Activated CD8-positive, alpha-beta T cell treated with anti-CD3 and anti-CD28 coated beads, Interleukin-2, amount 10 ng/mL, durations not matched to agents 7 days and 5 days (primary cell): ENCODE results near the gene VAV2. TPM values are rescaled to one million over a fixed set of nuclear protein-coding genes. Genes with fewer than 3 reads are reported as not detected.

ENCODE experiments used
- ATAC-seq: fragments of 150-1000 bp; cut with Tn5 transposase; one replicate; pipeline ENCODE4 v1.10.0; 2021; ENCODE audit warnings: moderate library complexity
- CTCF ChIA-PET: fragments of 350-600 bp; sonication (Branson Sonifier 250); formaldehyde crosslinking; loops from one replicate; lab custom pipeline; 2021; ENCODE audit warnings: antibody characterized with exemption; lab: Charles Lee
- POLR2A ChIA-PET: fragments of 350-600 bp; sonication (Branson Sonifier 250); formaldehyde crosslinking; loops from one replicate; lab custom pipeline; 2021; ENCODE audit warnings: antibody characterized with exemption; lab: Charles Lee
- DNase-seq: peaks from one replicate; pipeline ENCODE4 v3.0.0-alpha.2; 2020
- H3K27ac Mint-ChIP-seq: one replicate; pipeline ENCODE4 v1.8.0; 2021; ENCODE audit warnings: mild to moderate bottlenecking, mixed read lengths
- H3K27me3 Mint-ChIP-seq: one replicate; pipeline ENCODE4 v1.8.0; 2021; ENCODE audit warnings: low read depth, mixed read lengths
- H3K36me3 Mint-ChIP-seq: one replicate; pipeline ENCODE4 v1.8.0; 2021; ENCODE audit warnings: low read depth, mixed read lengths
- H3K4me1 Mint-ChIP-seq: one replicate; pipeline ENCODE4 v1.8.0; 2021; ENCODE audit warnings: low read depth, mixed read lengths
- H3K4me3 Mint-ChIP-seq: one replicate; pipeline ENCODE4 v1.8.0; 2021; ENCODE audit warnings: mild to moderate bottlenecking, mixed read lengths
- H3K9me3 Mint-ChIP-seq: one replicate; pipeline ENCODE4 v1.8.0; 2022; ENCODE audit warnings: mixed read lengths; ENCODE audit not compliant: insufficient read depth
- total RNA-seq, 2 experiments: library from RNA; stranded (reverse); gene quantifications; one replicate each; pipeline ENCODE4 v1.2.3, GENCODE V29; 2021

VAV2 gene
- total RNA-seq, 2 experiments from 2014 or later: 10.1 to 10.3 TPM

DNA sequence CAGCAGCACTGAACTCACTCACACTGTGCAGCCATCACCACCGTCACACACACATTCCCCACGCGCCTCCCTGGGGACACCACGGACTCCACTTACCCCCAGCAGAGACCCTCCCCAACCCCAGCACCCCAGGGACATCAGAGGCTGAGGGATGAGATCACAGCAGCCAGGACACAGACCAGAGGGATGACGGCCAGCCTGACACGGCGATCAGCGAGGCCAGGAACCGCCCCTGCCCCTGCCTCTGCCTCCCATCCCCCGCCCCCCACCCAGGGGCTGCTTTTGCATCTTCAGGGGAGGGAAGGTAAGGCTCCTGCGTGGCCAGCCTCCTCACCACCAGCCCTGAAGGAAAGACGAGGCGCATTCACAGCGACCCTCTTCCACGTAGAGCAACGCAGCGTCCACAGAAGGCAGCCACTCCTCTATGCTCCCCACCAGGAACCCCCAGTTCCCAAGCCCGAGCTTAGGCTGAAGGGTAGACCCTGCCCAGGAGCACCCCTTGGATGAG lies 104.5 kb downstream of the VAV2 start:
- DNase-seq (no peak), ATAC-seq (no peak)
- ChIA-PET POLR2A (no interaction called here), CTCF (no interaction called here)
- no peak overlapping the region for H3K27ac Mint-ChIP-seq
- no peaks in the 10 kb centered on the region for H3K27me3 Mint-ChIP-seq
- no peak overlapping the region for H3K4me3 Mint-ChIP-seq
- no peaks in the 10 kb centered on the region for H3K36me3 Mint-ChIP-seq
- H3K4me1 Mint-ChIP-seq: no peaks in the 10 kb centered on the region
- H3K9me3 Mint-ChIP-seq: no peaks in the 10 kb centered on the region

DNA sequence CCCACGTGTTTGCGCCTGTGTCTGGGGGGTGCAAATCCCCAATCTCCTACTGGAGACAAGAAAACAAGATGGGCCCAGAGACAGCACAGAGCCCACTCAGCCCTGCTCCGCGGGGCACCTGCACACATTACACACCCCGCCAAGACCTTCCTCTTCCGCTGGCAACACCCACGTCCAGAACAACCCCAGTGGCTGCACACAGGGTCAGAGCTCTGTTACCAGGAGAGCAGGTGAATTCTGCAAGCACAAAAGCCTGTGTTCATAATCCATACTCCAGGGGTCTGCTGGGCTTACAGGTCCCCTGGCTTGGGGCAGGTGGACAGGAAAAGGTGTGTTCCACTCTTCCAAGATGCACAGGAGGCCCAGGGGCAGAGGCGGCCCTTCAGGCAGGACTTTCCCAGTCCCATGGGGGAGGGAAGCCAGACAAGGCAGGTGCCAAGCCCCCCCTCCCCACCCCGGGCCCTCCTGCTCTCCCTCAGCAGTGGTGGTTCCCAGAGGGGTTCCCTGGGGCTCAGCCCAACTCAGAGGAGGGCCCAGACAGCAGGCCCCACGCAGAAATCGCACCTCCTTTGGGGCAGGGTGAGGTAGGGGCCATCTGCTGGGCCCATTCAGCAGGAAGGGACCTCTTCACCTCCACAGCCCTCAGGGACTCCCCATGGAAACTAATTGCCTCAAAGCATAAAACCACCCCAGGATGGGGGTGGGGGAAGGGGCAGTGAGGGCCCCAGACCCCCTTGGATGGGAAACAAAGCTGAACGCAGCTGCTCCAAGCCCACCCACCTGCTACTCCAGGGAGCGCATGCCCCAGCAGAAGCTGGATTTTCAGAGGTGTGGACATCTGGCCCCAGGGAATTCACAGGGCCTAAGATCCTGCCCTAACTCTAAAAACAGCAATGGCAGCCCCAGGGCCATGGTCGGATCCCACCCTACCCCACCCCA lies 105.3 kb downstream of the VAV2 start:
- H3K9me3 Mint-ChIP-seq: no peaks in the 10 kb centered on the region
- H3K27me3 Mint-ChIP-seq: no peaks in the 10 kb centered on the region
- no peaks in the 10 kb centered on the region for H3K36me3 Mint-ChIP-seq
- ChIA-PET CTCF (no interaction called here), POLR2A (no interaction called here)
- H3K27ac Mint-ChIP-seq: no peak overlapping the region
- H3K4me3 Mint-ChIP-seq: no peak overlapping the region
- H3K4me1 Mint-ChIP-seq: no peaks in the 10 kb centered on the region
- DNase-seq (no peak), ATAC-seq (no peak)

DNA sequence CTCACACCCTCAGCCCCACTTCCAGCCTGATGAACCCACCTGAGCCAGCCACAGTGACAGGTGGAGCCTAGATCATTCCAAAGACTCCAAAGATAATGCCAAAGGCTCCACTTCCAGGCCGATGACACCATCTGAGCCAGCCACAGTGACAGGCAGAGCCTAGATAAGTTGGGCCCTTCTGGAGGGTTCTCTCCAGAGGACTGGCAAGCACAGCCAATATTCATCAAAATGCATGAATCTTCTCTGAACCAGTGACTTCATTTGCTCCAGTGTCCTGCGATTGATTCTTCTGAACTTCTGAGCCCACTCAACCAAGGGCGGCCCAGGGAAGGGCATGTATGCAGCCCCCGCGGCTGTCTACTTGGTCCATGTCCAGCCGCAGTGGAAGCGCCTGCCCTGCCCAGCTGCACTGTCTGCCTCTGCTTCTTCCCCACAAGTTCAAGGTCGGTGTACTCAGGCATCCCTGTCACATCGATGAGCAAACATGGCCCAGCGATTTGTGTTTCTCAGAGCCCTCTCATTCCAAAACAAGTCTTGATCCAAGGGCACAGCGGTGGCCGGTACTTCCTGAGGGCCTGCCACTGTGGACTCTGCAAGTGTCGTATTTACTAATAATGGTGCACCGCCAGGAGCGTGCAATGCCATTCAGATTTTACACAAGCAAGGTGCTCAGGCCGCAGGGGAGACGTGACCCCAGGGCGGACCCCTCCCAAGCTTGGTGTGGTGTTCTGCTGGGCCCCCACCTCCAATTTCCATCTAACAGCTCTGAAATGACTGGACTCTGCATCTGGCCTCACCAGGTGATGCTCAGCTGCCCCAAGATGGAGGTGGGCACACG lies 107.0 kb downstream of the VAV2 start:
- ChIA-PET POLR2A (interaction anchor here (1.0 kb wide), 1 partner anchor 12 kb away, joined by 3 read pairs; no protein-coding TSS in a partner anchor), CTCF (no interaction called here)
- DNase-seq: no peak
- H3K4me1 Mint-ChIP-seq: no peaks in the 10 kb centered on the region
- no peak for ATAC-seq
- no peaks in the 10 kb centered on the region for H3K9me3 Mint-ChIP-seq
- H3K27me3 Mint-ChIP-seq: no peaks in the 10 kb centered on the region
- H3K27ac Mint-ChIP-seq: no peak overlapping the region
- H3K4me3 Mint-ChIP-seq: no peak overlapping the region
- H3K36me3 Mint-ChIP-seq: no peaks in the 10 kb centered on the region

DNA sequence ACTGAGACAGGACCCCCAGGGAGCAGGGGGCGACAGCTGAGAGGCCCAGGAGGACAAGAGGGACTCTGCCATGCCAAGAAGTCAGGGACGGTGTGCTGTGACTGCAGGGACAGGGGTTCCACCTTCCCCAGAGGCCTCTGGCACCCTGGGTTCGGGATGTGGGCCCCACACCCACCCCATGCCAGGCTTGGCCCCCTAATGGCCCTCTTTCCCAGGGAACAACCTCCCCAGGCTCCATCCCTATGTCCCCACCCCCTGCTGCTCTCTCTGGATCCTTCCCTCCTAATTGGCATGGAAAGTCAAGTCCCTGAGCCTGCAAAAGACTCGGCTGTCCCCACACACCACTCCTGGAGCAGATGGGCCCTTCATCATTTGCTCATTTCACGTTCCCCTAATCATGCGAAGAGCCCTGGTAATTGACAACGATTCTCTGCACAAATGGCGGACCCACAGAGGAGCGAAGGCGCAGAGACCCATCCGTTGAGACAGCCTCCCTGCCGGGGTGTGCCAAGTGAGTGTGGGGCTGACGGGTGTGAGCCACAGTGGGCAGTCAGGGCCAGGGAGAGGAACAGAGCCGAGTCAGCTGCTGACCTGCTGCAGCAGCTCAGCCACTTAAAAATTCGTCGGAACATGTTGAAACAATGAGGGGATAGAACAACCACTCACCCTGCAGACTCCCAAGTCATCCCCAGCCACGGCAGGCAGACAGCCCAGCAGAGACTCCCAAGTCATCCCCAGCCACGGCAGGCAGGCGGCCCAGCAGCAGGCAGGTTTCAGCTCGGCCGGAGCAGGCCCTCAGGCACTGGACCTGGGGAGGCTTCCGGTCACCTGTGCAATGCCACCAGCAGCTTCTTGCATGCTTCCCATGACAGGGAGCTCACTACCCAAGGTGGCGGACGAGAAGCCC lies 109.0 kb downstream of the VAV2 start:
- H3K27ac Mint-ChIP-seq: no peak overlapping the region
- no peaks in the 10 kb centered on the region for H3K36me3 Mint-ChIP-seq
- CTCF ChIA-PET: no interaction called here
- DNase-seq (no peak), ATAC-seq (no peak)
- H3K27me3 Mint-ChIP-seq: no peaks in the 10 kb centered on the region
- H3K4me3 Mint-ChIP-seq: no peak overlapping the region
- POLR2A ChIA-PET: no interaction called here
- no peaks in the 10 kb centered on the region for H3K9me3 Mint-ChIP-seq
- H3K4me1 Mint-ChIP-seq: no peaks in the 10 kb centered on the region

DNA sequence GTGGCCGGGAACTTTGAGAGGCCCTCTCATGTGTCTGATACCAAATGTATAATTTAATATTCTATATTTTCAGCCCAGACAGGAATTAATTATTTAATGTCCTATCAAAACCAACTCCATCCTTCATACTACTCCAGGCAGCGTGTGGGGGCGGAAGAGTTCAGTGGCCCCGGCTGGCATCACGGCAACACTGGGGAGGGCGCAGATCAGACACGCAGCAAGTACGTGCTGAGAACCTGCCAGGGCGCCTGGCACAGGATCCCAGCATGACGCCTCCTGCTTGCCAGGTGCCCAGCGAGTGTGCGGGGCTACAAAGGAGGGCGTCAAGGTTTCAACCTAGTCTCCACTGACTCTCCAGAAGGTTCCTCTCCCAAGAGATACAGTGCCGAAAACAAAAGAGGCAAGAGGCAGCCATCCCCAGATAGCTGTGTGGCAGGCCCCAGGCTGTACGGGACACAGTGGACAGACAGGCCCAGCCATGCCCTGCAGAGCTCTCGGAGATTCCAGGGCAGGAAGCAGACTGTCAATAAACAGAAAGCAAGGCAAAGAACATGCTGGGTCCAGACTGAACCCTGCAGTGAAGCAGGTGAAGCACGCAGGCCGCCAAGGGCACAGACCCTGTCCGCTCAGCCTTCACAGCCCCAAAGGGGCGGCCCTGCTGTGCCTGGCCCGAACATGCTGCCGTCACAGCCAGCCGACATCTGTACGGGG lies 110.3 kb downstream of the VAV2 start:
- no peaks in the 10 kb centered on the region for H3K9me3 Mint-ChIP-seq
- ATAC-seq: no peak
- H3K27ac Mint-ChIP-seq: no peak overlapping the region
- ChIA-PET POLR2A (no interaction called here), CTCF (no interaction called here)
- no peak for DNase-seq
- H3K36me3 Mint-ChIP-seq: no peaks in the 10 kb centered on the region
- H3K4me3 Mint-ChIP-seq: no peak overlapping the region
- no peaks in the 10 kb centered on the region for H3K4me1 Mint-ChIP-seq
- H3K27me3 Mint-ChIP-seq: no peaks in the 10 kb centered on the region

DNA sequence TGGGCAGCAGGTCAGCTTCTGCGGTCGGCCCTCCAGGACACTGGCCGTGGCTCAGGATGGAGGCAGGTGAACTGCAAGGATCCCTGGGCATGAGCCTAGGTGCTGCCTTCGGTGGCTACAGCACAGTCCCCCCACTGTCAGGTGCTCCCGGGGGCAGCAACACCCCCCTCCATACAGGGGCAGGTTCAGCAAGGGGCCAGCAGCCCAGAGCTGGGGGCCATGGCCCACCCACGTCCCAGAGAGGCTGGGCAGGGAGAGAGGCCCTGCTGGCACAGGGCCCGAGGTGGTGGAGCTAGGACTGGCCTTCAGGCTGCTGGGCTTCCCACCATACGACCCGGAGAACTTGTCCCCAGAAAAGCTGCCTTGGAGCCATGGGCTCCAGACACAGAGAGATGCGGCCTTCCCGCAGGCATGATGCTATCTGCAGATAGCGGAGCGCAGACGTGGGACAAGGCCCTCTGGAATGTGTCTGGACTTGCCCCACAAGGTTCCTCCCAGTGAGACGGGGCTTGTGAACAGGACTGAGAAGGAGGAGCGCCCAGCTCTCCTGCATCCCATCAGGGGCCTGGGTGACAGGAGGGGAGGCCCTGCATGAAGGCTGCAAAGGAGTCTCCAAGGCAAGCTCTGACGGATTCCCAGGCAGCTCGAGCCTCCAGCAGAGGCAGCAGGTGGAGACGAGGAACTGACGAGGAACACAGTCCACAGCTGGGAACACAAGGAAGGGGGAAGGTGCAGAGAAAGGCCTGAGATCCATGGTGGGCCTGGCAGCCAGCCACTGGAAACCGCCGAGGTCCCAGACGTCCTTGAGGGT lies 111.1 kb downstream of the VAV2 start:
- no peaks in the 10 kb centered on the region for H3K4me1 Mint-ChIP-seq

DNA sequence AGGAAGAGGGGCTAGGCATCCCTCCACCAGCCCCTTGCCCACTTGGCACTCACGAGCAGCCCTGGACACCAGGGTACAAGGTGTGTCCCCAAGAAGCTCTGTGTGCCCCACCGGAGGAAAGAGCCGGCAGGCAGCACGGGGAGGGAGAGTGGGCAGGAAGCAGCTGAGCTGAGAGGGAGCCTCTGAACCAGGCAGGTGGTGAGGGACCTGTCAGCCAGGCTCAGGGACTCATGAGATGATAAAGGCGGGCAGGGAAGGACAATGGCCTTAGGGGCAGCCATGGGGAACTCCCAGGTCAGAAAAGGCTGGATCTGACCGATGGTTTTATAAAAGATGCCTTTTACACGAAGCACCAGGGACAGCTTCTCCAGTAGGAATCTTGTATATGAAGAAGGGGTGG lies 112.0 kb downstream of the VAV2 start:
- Mint-ChIP-seq H3K9me3 (no peaks in the 10 kb centered on the region), H3K36me3 (no peaks in the 10 kb centered on the region), H3K4me3 (no peak overlapping the region), H3K27ac (no peak overlapping the region), H3K27me3 (no peaks in the 10 kb centered on the region), H3K4me1 (no peaks in the 10 kb centered on the region)
- ChIA-PET POLR2A (no interaction called here), CTCF (no interaction called here)
- ATAC-seq (no peak), DNase-seq (no peak)

More for the DNA sequence above, 111.1 kb downstream of the VAV2 start:
- H3K27me3 Mint-ChIP-seq: no peaks in the 10 kb centered on the region
- DNase-seq (no peak), ATAC-seq (no peak)
- no peak overlapping the region for H3K27ac Mint-ChIP-seq
- H3K36me3 Mint-ChIP-seq: no peaks in the 10 kb centered on the region
- no peak overlapping the region for H3K4me3 Mint-ChIP-seq
- CTCF ChIA-PET: no interaction called here
- H3K9me3 Mint-ChIP-seq: no peaks in the 10 kb centered on the region
- POLR2A ChIA-PET: no interaction called here

DNA sequence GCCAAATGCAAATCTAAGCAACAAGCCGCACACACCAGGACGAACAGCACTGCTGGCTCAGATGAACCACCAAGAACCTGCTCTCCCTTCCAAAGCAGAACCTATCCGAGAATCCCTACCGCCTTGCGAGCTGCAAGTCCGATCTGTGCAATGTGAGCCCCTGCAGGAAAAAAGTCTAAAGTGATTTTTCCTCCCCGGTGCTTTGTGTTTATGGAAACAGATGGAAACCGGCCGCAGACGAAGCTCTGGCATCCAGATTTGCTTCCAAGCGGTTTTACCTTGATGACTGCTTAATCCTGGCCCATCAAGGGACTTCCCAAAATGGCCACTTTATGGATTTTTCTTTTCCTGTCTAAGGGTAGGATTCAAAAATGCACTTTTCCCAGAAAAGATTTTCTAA lies 112.5 kb downstream of the VAV2 start:
- no peaks in the 10 kb centered on the region for H3K36me3 Mint-ChIP-seq
- no peaks in the 10 kb centered on the region for H3K27me3 Mint-ChIP-seq
- no peaks in the 10 kb centered on the region for H3K9me3 Mint-ChIP-seq
- ATAC-seq (no peak), DNase-seq (no peak)
- H3K4me1 Mint-ChIP-seq: no peaks in the 10 kb centered on the region
- H3K27ac Mint-ChIP-seq: no peak overlapping the region
- CTCF ChIA-PET: no interaction called here
- POLR2A ChIA-PET: no interaction called here
- no peak overlapping the region for H3K4me3 Mint-ChIP-seq

DNA sequence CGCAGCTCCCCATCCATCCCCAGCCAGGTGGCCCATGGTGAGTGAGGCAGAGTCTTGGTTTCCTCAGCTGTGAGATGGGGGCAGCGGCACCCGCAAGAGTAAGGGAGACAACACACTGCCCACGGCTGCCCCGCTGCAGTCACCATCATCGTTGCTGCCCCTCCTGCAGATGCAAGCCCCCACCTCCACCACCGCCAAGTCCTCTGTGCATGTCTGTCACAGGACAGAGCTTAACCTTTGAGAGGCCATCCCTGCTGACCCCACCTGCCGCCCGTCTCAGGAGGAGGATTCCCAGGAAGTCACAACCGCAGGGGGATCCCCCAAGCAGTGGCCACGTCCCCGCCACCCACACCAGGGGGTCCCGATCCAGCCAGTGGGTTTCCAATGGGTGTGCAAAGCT lies 113.7 kb downstream of the VAV2 start:
- no peak overlapping the region for H3K4me3 Mint-ChIP-seq
- DNase-seq (no peak), ATAC-seq (no peak)
- no peak overlapping the region for H3K27ac Mint-ChIP-seq
- H3K9me3 Mint-ChIP-seq: no peaks in the 10 kb centered on the region
- ChIA-PET CTCF (no interaction called here), POLR2A (no interaction called here)
- no peaks in the 10 kb centered on the region for H3K4me1 Mint-ChIP-seq
- H3K36me3 Mint-ChIP-seq: no peaks in the 10 kb centered on the region
- no peaks in the 10 kb centered on the region for H3K27me3 Mint-ChIP-seq

DNA sequence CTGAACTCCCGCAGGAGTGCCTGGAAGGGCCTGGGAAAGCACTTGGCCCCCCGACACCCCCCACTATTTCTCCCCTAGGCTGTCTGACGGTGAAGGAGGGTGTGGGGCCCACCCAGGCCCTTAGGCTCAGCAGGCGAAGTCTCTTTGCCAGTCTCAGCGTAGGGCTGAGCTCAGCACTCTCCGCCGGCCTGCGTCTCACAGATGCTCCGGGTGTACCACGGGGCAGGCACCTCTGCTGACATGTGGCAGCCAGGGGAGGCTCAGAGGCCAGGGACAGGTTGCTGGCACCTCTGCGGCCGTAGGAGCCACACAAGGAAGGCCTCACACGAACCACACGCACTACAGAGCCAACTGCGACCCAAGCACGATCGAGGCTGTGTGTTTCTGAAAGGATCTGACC lies 114.2 kb downstream of the VAV2 start:
- Mint-ChIP-seq H3K36me3 (no peaks in the 10 kb centered on the region), H3K27ac (no peak overlapping the region), H3K27me3 (no peaks in the 10 kb centered on the region), H3K4me1 (no peaks in the 10 kb centered on the region), H3K4me3 (no peak overlapping the region), H3K9me3 (no peaks in the 10 kb centered on the region)
- POLR2A ChIA-PET: no interaction called here
- no peak for ATAC-seq
- DNase-seq: no peak
- CTCF ChIA-PET: no interaction called here
